CD4-positive, alpha-beta T cell treated with Interleukin-2 at 100 ng/mL for 4 hours (primary cell): Measurements from ENCODE around the gene CDK16.

Experiments
- DNase-seq: peaks from one replicate; pipeline ENCODE4 v3.0.0-alpha.2; 2020; ENCODE audit warnings: low spot score

CDK16 gene

GRCh38 chrX:47218280-47218919, at the start of gene CDK16:
CDK16 (plus strand) TSS chrX:47218681; CDS start chrX:47223558, 4,877 bp downstream.
- DNase-seq = peak; percentile 78

- no peak for DNase-seq
These were observed 49.2 kb upstream of the CDK16 start for GRCh38 chrX:47169273-47169672.

GRCh38 chrX:47169726-47170515, 48.6 kb upstream of the CDK16 start:
- no peak for DNase-seq

- no peak for DNase-seq
These were observed 47.4 kb upstream of the CDK16 start for GRCh38 chrX:47170861-47171692.

- no peak for DNase-seq
These were observed 46.5 kb upstream of the CDK16 start for GRCh38 chrX:47171996-47172395.

GRCh38 chrX:47172549-47172948, 45.9 kb upstream of the CDK16 start:
- no peak for DNase-seq

- DNase-seq = no peak
These were observed 45.3 kb upstream of the CDK16 start for GRCh38 chrX:47172971-47173792.

- DNase-seq = no peak
These were observed 44.1 kb upstream of the CDK16 start for GRCh38 chrX:47174376-47174775.

- DNase-seq = no peak
These were observed 43.5 kb upstream of the CDK16 start for GRCh38 chrX:47174846-47175587.

- no peak for DNase-seq
These were observed 42.9 kb upstream of the CDK16 start for GRCh38 chrX:47175588-47175980.

GRCh38 chrX:47176101-47176740, 42.3 kb upstream of the CDK16 start:
- DNase-seq = no peak

- no peak for DNase-seq
These were observed 41.4 kb upstream of the CDK16 start for GRCh38 chrX:47177079-47177478.

GRCh38 chrX:47178337-47178736, 40.1 kb upstream of the CDK16 start:
- DNase-seq = no peak

- DNase-seq = no peak
These were observed 39.1 kb upstream of the CDK16 start for GRCh38 chrX:47179221-47179927.

- DNase-seq = no peak
These were observed 38.6 kb upstream of the CDK16 start for GRCh38 chrX:47179928-47180255.

GRCh38 chrX:47180346-47180745, 38.1 kb upstream of the CDK16 start:
- no peak for DNase-seq

GRCh38 chrX:47181301-47181700, 37.2 kb upstream of the CDK16 start:
- DNase-seq = no peak

- no peak for DNase-seq
These were observed 36.3 kb upstream of the CDK16 start for GRCh38 chrX:47182106-47182700.

GRCh38 chrX:47184486-47184885, 34.0 kb upstream of the CDK16 start:
- no peak for DNase-seq

GRCh38 chrX:47185241-47185640, 33.2 kb upstream of the CDK16 start:
- DNase-seq = no peak
